ENCODE results near the gene TRIL. TPM values are rescaled to one million over a fixed set of nuclear protein-coding genes. Genes with fewer than 3 reads are reported as not detected.

The TRIL gene
- total RNA-seq, 1 donor from 2014 or later: 4.0 TPM

- no peak for DNase-seq (ENCODE audit: extremely low spot score, unreplicated experiment)
- H3K27me3 Mint-ChIP-seq (ENCODE audit: unreplicated experiment): peaks cover 7% of the 10 kb centered on the region
- no peak overlapping the region for H3K27ac Mint-ChIP-seq (ENCODE audit: unreplicated experiment)
- H3K9me3 Mint-ChIP-seq (ENCODE audit: unreplicated experiment): no peaks in the 10 kb centered on the region
- H3K36me3 Mint-ChIP-seq (ENCODE audit: unreplicated experiment): no peaks in the 10 kb centered on the region
- TF ChIP-seq CTCF (IDR thresholded peaks at IDR 0.05): no peak
- peak overlapping the region; percentile 77 for H3K4me3 Mint-ChIP-seq (ENCODE audit: unreplicated experiment)
- H3K4me1 Mint-ChIP-seq (ENCODE audit: unreplicated experiment): peaks cover 34% of the 10 kb centered on the region
Measured at GRCh38 chr7:28958980-28959347, 834 bp upstream of the TRIL start.

GRCh38 chr7:28957751-28958234, 337 bp downstream of the TRIL start:
- Mint-ChIP-seq H3K9me3 (ENCODE audit: unreplicated experiment) (no peaks in the 10 kb centered on the region), H3K36me3 (ENCODE audit: unreplicated experiment) (no peaks in the 10 kb centered on the region), H3K4me3 (ENCODE audit: unreplicated experiment) (peak overlapping the region; percentile 77), H3K27me3 (ENCODE audit: unreplicated experiment) (peaks cover 7% of the 10 kb centered on the region), H3K4me1 (ENCODE audit: unreplicated experiment) (peaks cover 46% of the 10 kb centered on the region), H3K27ac (ENCODE audit: unreplicated experiment) (no peak overlapping the region)
- DNase-seq (ENCODE audit: extremely low spot score, unreplicated experiment): no peak
- peak; percentile 24 for TF ChIP-seq CTCF (IDR thresholded peaks at IDR 0.05)

GRCh38 chr7:28957064-28957750, 923 bp downstream of the TRIL start:
- peaks cover 7% of the 10 kb centered on the region for H3K27me3 Mint-ChIP-seq (ENCODE audit: unreplicated experiment)
- H3K36me3 Mint-ChIP-seq (ENCODE audit: unreplicated experiment): no peaks in the 10 kb centered on the region
- H3K9me3 Mint-ChIP-seq (ENCODE audit: unreplicated experiment): no peaks in the 10 kb centered on the region
- peak overlapping the region; percentile 77 for H3K4me3 Mint-ChIP-seq (ENCODE audit: unreplicated experiment)
- H3K27ac Mint-ChIP-seq (ENCODE audit: unreplicated experiment): no peak overlapping the region
- H3K4me1 Mint-ChIP-seq (ENCODE audit: unreplicated experiment): peaks cover 51% of the 10 kb centered on the region
- no peak for TF ChIP-seq CTCF (IDR thresholded peaks at IDR 0.05)
- no peak for DNase-seq (ENCODE audit: extremely low spot score, unreplicated experiment)

DNA sequence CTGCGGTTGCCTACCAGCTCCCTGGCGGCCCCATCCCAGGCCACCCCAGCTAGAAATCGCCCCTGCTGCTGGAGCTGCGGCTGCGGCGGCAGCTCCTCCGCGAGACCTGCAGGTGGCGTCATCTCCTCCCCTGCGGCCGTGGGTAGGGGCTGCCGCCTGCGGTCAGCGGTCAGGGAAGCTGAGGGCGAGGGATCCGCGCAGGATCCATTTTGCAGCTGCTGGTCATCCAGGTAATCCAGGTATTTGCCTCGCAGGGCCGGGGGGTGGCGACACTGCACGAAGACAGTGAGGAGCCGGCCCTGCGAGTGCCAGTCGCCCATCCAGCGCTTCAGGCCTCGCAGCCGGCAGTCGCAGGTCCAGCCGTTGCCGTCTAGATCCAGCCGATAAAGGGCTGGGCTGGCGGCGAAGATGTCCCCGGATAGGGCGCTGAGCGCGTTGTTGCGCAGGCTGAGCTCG, 1.5 kb downstream of the TRIL start:
- H3K36me3 Mint-ChIP-seq (ENCODE audit: unreplicated experiment): no peaks in the 10 kb centered on the region
- H3K4me1 Mint-ChIP-seq (ENCODE audit: unreplicated experiment): peaks cover 51% of the 10 kb centered on the region
- no peak for DNase-seq (ENCODE audit: extremely low spot score, unreplicated experiment)
- no peaks in the 10 kb centered on the region for H3K9me3 Mint-ChIP-seq (ENCODE audit: unreplicated experiment)
- peak overlapping the region; percentile 77 for H3K4me3 Mint-ChIP-seq (ENCODE audit: unreplicated experiment)
- no peak overlapping the region for H3K27ac Mint-ChIP-seq (ENCODE audit: unreplicated experiment)
- peak; percentile 64 for TF ChIP-seq CTCF (IDR thresholded peaks at IDR 0.05)
- H3K27me3 Mint-ChIP-seq (ENCODE audit: unreplicated experiment): peaks cover 7% of the 10 kb centered on the region

- peak; percentile 58 for TF ChIP-seq CTCF (IDR thresholded peaks at IDR 0.05)
- no peaks in the 10 kb centered on the region for H3K36me3 Mint-ChIP-seq (ENCODE audit: unreplicated experiment)
- H3K27ac Mint-ChIP-seq (ENCODE audit: unreplicated experiment): no peak overlapping the region
- peak overlapping the region; percentile 29 for H3K4me3 Mint-ChIP-seq (ENCODE audit: unreplicated experiment)
- no peaks in the 10 kb centered on the region for H3K9me3 Mint-ChIP-seq (ENCODE audit: unreplicated experiment)
- H3K27me3 Mint-ChIP-seq (ENCODE audit: unreplicated experiment): peaks cover 7% of the 10 kb centered on the region
- DNase-seq (ENCODE audit: extremely low spot score, unreplicated experiment): no peak
- peaks cover 51% of the 10 kb centered on the region for H3K4me1 Mint-ChIP-seq (ENCODE audit: unreplicated experiment)
Measured at GRCh38 chr7:28955718-28956607, 2.2 kb downstream of the TRIL start.
